H1 (cell line): ENCODE data around the gene ZNF148. TPM values are rescaled to one million over a fixed set of nuclear protein-coding genes. Genes with fewer than 3 reads are reported as not detected.

Source experiments
- CTCF ChIA-PET: fragments of 300-600 bp; sonication (Branson Sonifier 250); formaldehyde crosslinking; loops from one replicate; lab custom pipeline; 2021; ENCODE audit not compliant: partially characterized antibody; lab: Charles Lee
- POLR2A ChIA-PET: fragments of 300-600 bp; sonication (Branson Sonifier 250); formaldehyde crosslinking; loops from one replicate; lab custom pipeline; 2021; ENCODE audit warnings: inconsistent platforms; ENCODE audit not compliant: partially characterized antibody; lab: Charles Lee
- DNase-seq, 2 experiments: peaks; one replicate each; pipeline versions ENCODE4 v3.0.0 to v3.0.0-alpha.2; 2010 to 2022; ENCODE audit warnings: low spot score in 2 of 2, low read depth in 1 of 2, mixed read lengths in 1 of 2
- FAIRE-seq: peaks from 2 replicates; lab custom pipeline; 2011; peaks lifted over from hg19 to GRCh38; lab: Jason Lieb, UNC
- H2AFZ ChIP-seq: 2 replicates; pipeline ENCODE4 v1.8.1; 2012; ENCODE audit warnings: low read length, inconsistent platforms
- H2AK5ac ChIP-seq: 2 replicates; pipeline ENCODE4 v1.6.1; 2013; ENCODE audit warnings: low read depth, low read length
- H2BK120ac ChIP-seq: replicated peaks from 2 replicates; pipeline ENCODE3; 2013; ENCODE audit warnings: low read depth, low read length, inconsistent platforms
- H2BK12ac ChIP-seq: 2 replicates; pipeline ENCODE4 v1.6.1; 2013; ENCODE audit warnings: low read depth, low read length
- H2BK15ac ChIP-seq: 2 replicates; pipeline ENCODE4 v1.6.1; 2013; ENCODE audit warnings: low read length
- H2BK20ac ChIP-seq: 2 replicates; pipeline ENCODE4 v1.6.1; 2013; ENCODE audit warnings: low read length
- H2BK5ac ChIP-seq: 2 replicates; pipeline ENCODE4 v1.6.1; 2013; ENCODE audit warnings: low read depth, low read length
- H3K14ac ChIP-seq: 2 replicates; pipeline ENCODE4 v1.6.1; 2013; ENCODE audit warnings: inconsistent platforms; ENCODE audit not compliant: insufficient read length
- H3K18ac ChIP-seq: 2 replicates; pipeline ENCODE4 v1.6.1; 2013; ENCODE audit warnings: low read length; ENCODE audit errors: extremely low read depth
- H3K23ac ChIP-seq: 2 replicates; pipeline ENCODE4 v1.6.1; 2013; ENCODE audit warnings: inconsistent platforms; ENCODE audit not compliant: insufficient read length
- H3K23me2 ChIP-seq: 2 replicates; pipeline ENCODE4 v1.6.1; 2013; ENCODE audit warnings: low read depth, low read length
- H3K27ac ChIP-seq: 2 replicates; pipeline ENCODE4 v1.6.1; 2011; ENCODE audit warnings: low read depth, low read length, inconsistent platforms
- H3K27me3 ChIP-seq, 4 experiments: replicated peaks in 1 of 4; 1 replicate in 1 of 4; 2 replicates in 3 of 4; pipeline versions ENCODE4 v1.6.1 to v1.8.1; 2011 to 2013; ENCODE audit warnings: low read length in 3 of 4, mild to moderate bottlenecking in 3 of 4, inconsistent platforms in 2 of 4, mixed read lengths in 2 of 4, moderate library complexity in 1 of 4; ENCODE audit not compliant: control insufficient read depth in 3 of 4, insufficient read depth in 3 of 4; ENCODE audit errors: extremely low read depth in 1 of 4
- H3K36me3 ChIP-seq, 4 experiments: 2 replicates each; pipeline versions ENCODE4 v1.6.1 to v1.8.1; 2011 to 2013; ENCODE audit warnings: mild to moderate bottlenecking in 4 of 4, low read length in 3 of 4, moderate library complexity in 2 of 4, control low read depth in 1 of 4, inconsistent platforms in 1 of 4; ENCODE audit not compliant: insufficient read depth in 4 of 4, control insufficient read depth in 2 of 4
- H3K4ac ChIP-seq: replicated peaks from 2 replicates; pipeline ENCODE3; 2013; ENCODE audit warnings: low read length, low read depth, mixed read lengths, inconsistent platforms; ENCODE audit not compliant: insufficient read length
- H3K4me1 ChIP-seq, 4 experiments: replicated peaks in 1 of 4; 1 replicate in 1 of 4; 2 replicates in 3 of 4; pipeline versions ENCODE4 v1.6.1 to v1.8.1; 2011 to 2013; ENCODE audit warnings: low read length in 3 of 4, inconsistent platforms in 2 of 4, mixed read lengths in 1 of 4; ENCODE audit not compliant: insufficient read depth in 4 of 4, control insufficient read depth in 3 of 4
- H3K4me2 ChIP-seq, 2 experiments: 2 replicates each; pipeline versions ENCODE4 v1.6.1 to v1.8.1; 2011 to 2013; ENCODE audit warnings: low read depth in 2 of 2, low read length in 2 of 2, control low read depth in 1 of 2, inconsistent platforms in 1 of 2, mild to moderate bottlenecking in 1 of 2; ENCODE audit not compliant: insufficient read depth in 1 of 2
- H3K4me3 ChIP-seq, 4 experiments: fragments of 200-600, 300-600 bp in 1 of 4; sonication (generic), shearing (Covaris generic), sonication (Bioruptor Twin) in 1 of 4; 2 replicates each; pipeline versions ENCODE4 v1.5.1 to v1.8.1; 2011 to 2016; ENCODE audit warnings: low read length in 4 of 4, low read depth in 3 of 4, control low read depth in 2 of 4, inconsistent platforms in 2 of 4, mild to moderate bottlenecking in 2 of 4, mixed read lengths in 1 of 4, moderate library complexity in 1 of 4; ENCODE audit not compliant: insufficient read depth in 2 of 4; ENCODE audit errors: extremely low read depth in 1 of 4
- H3K56ac ChIP-seq: replicated peaks from 2 replicates; pipeline ENCODE3; 2013; ENCODE audit warnings: low read depth, mild to moderate bottlenecking, mixed read lengths, low read length, inconsistent platforms; ENCODE audit not compliant: insufficient read length
- H3K79me1 ChIP-seq: 2 replicates; pipeline ENCODE4 v1.6.1; 2013; ENCODE audit warnings: low read depth, low read length, control low read depth
- H3K79me2 ChIP-seq, 2 experiments: 2 replicates each; pipeline versions ENCODE4 v1.6.1 to v1.8.1; 2012 to 2013; ENCODE audit warnings: low read length in 2 of 2, mild to moderate bottlenecking in 2 of 2, inconsistent platforms in 1 of 2; ENCODE audit not compliant: insufficient read depth in 2 of 2, control insufficient read depth in 1 of 2
- H3K9ac ChIP-seq, 4 experiments: replicated peaks in 1 of 4; 1 replicate in 1 of 4; 2 replicates in 3 of 4; pipeline versions ENCODE4 v1.6.1 to v1.8.1; 2011 to 2013; ENCODE audit warnings: low read depth in 3 of 4, low read length in 3 of 4, control low read depth in 2 of 4, mild to moderate bottlenecking in 2 of 4, moderate library complexity in 2 of 4, inconsistent platforms in 1 of 4; ENCODE audit errors: extremely low read depth in 1 of 4
- H3K9me3 ChIP-seq, 2 experiments: 2 replicates each; pipeline versions ENCODE4 v1.6.1 to v1.8.1; 2012 to 2013; ENCODE audit warnings: mild to moderate bottlenecking in 2 of 2, moderate library complexity in 2 of 2, control low read depth in 1 of 2, inconsistent platforms in 1 of 2, low read depth in 1 of 2, low read length in 1 of 2, mixed read lengths in 1 of 2; ENCODE audit not compliant: insufficient read depth in 2 of 2
- H4K20me1 ChIP-seq, 2 experiments: replicated peaks in 1 of 2; 2 replicates each; pipeline versions ENCODE3 to v1.8.1; 2011 to 2013; ENCODE audit warnings: inconsistent platforms in 2 of 2, low read length in 2 of 2, mild to moderate bottlenecking in 1 of 2; ENCODE audit not compliant: insufficient read depth in 2 of 2, control insufficient read depth in 1 of 2
- H4K5ac ChIP-seq: 2 replicates; pipeline ENCODE4 v1.6.1; 2013; ENCODE audit warnings: low read length, low read depth, mixed read lengths, inconsistent platforms; ENCODE audit not compliant: insufficient read length
- H4K8ac ChIP-seq: 2 replicates; pipeline ENCODE4 v1.8.0; 2013; ENCODE audit warnings: mild to moderate bottlenecking, moderate library complexity, low read length, inconsistent platforms; ENCODE audit not compliant: insufficient read depth; ENCODE audit errors: extremely low read depth
- H4K91ac ChIP-seq: replicated peaks from 2 replicates; pipeline ENCODE3; 2013; ENCODE audit warnings: low read length, mixed read lengths, inconsistent platforms; ENCODE audit not compliant: insufficient read length
- CBX8 ChIP-seq: fragments of 300-800, 300-1000 bp; sonication (generic); IDR thresholded peaks from 2 replicates; pipeline ENCODE4 v1.7.1; 2016; ENCODE audit warnings: low read depth, low read length, borderline replicate concordance
- CEBPB ChIP-seq: IDR thresholded peaks from 2 replicates; pipeline ENCODE4 v1.6.1; 2012; ENCODE audit warnings: low read depth, low read length
- CREB1 ChIP-seq: IDR thresholded peaks from 2 replicates; pipeline ENCODE4 v1.6.1; 2012; ENCODE audit warnings: inconsistent platforms
- HDAC6 ChIP-seq: IDR thresholded peaks from one replicate; pipeline ENCODE4 v1.7.1; 2012; ENCODE audit warnings: low read depth, mild to moderate bottlenecking, inconsistent platforms, low read length, moderate library complexity
- JUND ChIP-seq: IDR thresholded peaks from 2 replicates; pipeline ENCODE4 v1.6.1; 2011; ENCODE audit warnings: mild to moderate bottlenecking, improper control_type of control experiment, low read length
- MAFK ChIP-seq: IDR thresholded peaks from 2 replicates; pipeline ENCODE4 v1.6.1; 2012; ENCODE audit warnings: low read depth, mild to moderate bottlenecking, improper control_type of control experiment, low read length
- NRF1 ChIP-seq: IDR thresholded peaks from 2 replicates; pipeline ENCODE4 v1.6.1; 2011; ENCODE audit warnings: mild to moderate bottlenecking, low read depth, low read length, improper control_type of control experiment
- POU5F1 ChIP-seq: IDR thresholded peaks from 2 replicates; pipeline ENCODE4 v1.6.1; 2011; ENCODE audit warnings: low read depth, mild to moderate bottlenecking, low read length, moderate library complexity
- RAD21 ChIP-seq, 2 experiments: IDR thresholded peaks in 1 of 2; conservative IDR thresholded peaks in 1 of 2; 2 replicates each; pipeline ENCODE4 v1.6.1; 2011; ENCODE audit warnings: low read depth in 2 of 2, low read length in 2 of 2, improper control_type of control experiment in 1 of 2, inconsistent platforms in 1 of 2, mild to moderate bottlenecking in 1 of 2, moderate library complexity in 1 of 2
- SP1 ChIP-seq: IDR thresholded peaks from 2 replicates; pipeline ENCODE4 v1.6.1; 2011; ENCODE audit warnings: low read depth, low read length
- YY1 ChIP-seq: IDR thresholded peaks from 2 replicates; pipeline ENCODE4 v1.6.1; 2011; ENCODE audit warnings: low read depth, mild to moderate bottlenecking, low read length
- WGBS, 2 experiments: shearing (Covaris generic) in 1 of 2; methylation state at CpG; one replicate each; pipeline versions ENCODE4 v1.1.6 to v1.1.7; 2013 to 2015; ENCODE audit warnings: low lambda C conversion rate in 2 of 2, mixed read lengths in 2 of 2, inconsistent platforms in 1 of 2, low coverage in 1 of 2, missing lambda C conversion rate in 1 of 2; ENCODE audit not compliant: insufficient replicate concordance in 2 of 2, insufficient coverage in 1 of 2, insufficient read length in 1 of 2; ENCODE audit errors: extremely low coverage in 1 of 2, missing lambda C conversion rate in 1 of 2; 5-methylcytosine and 5-hydroxymethylcytosine counted together
- polyA plus RNA-seq, 7 experiments: library from polyadenylated mRNA; depleted of rRNA in 3 of 7; stranded (reverse) in 5 of 7; unstranded in 2 of 7; fragments of >200 nt in 5 of 7; fragments of 200-250 nt in 2 of 7; gene quantifications; 1 replicate in 5 of 7; 2 replicates in 1 of 7; 4 replicates in 1 of 7; pipeline versions ENCODE4 v1.2.1 to v1.2.3, GENCODE V29; 2011 to 2013; ENCODE audit warnings: missing spikeins in 2 of 7, mixed read lengths in 2 of 7
- total RNA-seq: library from RNA; stranded (reverse); fragmentation: NEBNext Ultra II Directional; extraction: Animal tissue kit (Norgen Biotek cat#: 25700); gene quantifications from 2 replicates; pipeline ENCODE4 v1.2.1, GENCODE V29; 2021

Gene ZNF148
- total and polyA plus RNA-seq, 2 of the 8 experiments (the other 6 are each of a cell fraction or from before 2014, with no cell fraction given), result 3.7 to 22.6 TPM

- Histone ChIP-seq H3K56ac (no peak overlapping the region), H3K36me3 (no peaks in the 10 kb centered on the region), H3K4me1 (peaks cover 0 to 2% (median under 1%) of the 10 kb centered on the region in 4 experiments; a peak in 3 of 7 replicates), H3K23me2 (no peaks in the 10 kb centered on the region), H3K14ac (no peak overlapping the region), H3K9ac (no peak overlapping the region), H3K79me2 (no peaks in the 10 kb centered on the region), H4K5ac (no peak overlapping the region), H3K4me3 (no peak overlapping the region), H2AK5ac (no peak overlapping the region), H3K4ac (no peak overlapping the region), H3K18ac (no peak overlapping the region), H2BK12ac (no peak overlapping the region), H2BK20ac (no peak overlapping the region), H2AFZ (0 out of 2 replicates have a peak overlapping the region, but pooled peaks have one; percentile 2), H4K20me1 (no peaks in the 10 kb centered on the region), H2BK120ac (no peak overlapping the region), H3K23ac (no peak overlapping the region), H4K91ac (no peak overlapping the region), H2BK5ac (no peak overlapping the region), H3K27me3 (no peaks in the 10 kb centered on the region), H4K8ac (0 out of 2 replicates have a peak overlapping the region, but pooled peaks have one; percentile 45), H3K79me1 (no peaks in the 10 kb centered on the region), H3K27ac (no peak overlapping the region), H3K4me2 (no peak overlapping the region), H3K9me3 (no peaks in the 10 kb centered on the region), H2BK15ac (no peak overlapping the region)
- ChIA-PET CTCF (interaction anchor here (0.5 to 2.1 kb wide), 4 partner anchors 10 to 218 kb away, joined by 3 to 8 read pairs (median 4); no protein-coding TSS in a partner anchor), POLR2A (interaction anchor here (1.8 kb wide), 1 partner anchor 10 kb away, joined by 4 read pairs; no protein-coding TSS in a partner anchor)
- DNase-seq (no peak), FAIRE-seq (no peak)
- TF ChIP-seq CBX8 (no peak), POU5F1 (no peak), RAD21 (IDR thresholded peaks at IDR 0.05 in 1 of 2, conservative IDR thresholded peaks at IDR 0.05 in 1 of 2; ENCODE audit: low read depth in 2 of 2, low read length in 2 of 2) (no peak), CREB1 (no peak), JUND (no peak), CEBPB (no peak), MAFK (no peak), HDAC6 (no peak), YY1 (no peak), SP1 (no peak), NRF1 (no peak)
- 85% methylated on average over 7 of the region's 8 CpGs; no CpG with 5 or more reads in 1 of the 2 experiments for WGBS, 2 experiments
Observed at GRCh38 chr3:125219261-125219701, 155.8 kb downstream of the ZNF148 start.
